M059J (cell line): ENCODE data around the gene DAPK1. TPM values are rescaled to one million over a fixed set of nuclear protein-coding genes. Genes with fewer than 3 reads are reported as not detected.

Experiments
- DNase-seq: peaks from one replicate; pipeline ENCODE4 v3.0.0-alpha.2; 2012; ENCODE audit warnings: low read depth
- total RNA-seq: library from RNA; depleted of rRNA; stranded (reverse); fragments of >200 nt; shearing (Covaris generic); gene quantifications from 2 replicates; pipeline ENCODE4 v1.2.3, GENCODE V29; 2014

The DAPK1 gene
- total RNA-seq, 1 experiment from 2014 or later = 40.0 TPM

- DNase-seq = no peak
These were observed 95.8 kb downstream of the DAPK1 start for GRCh38 chr9:87593359-87593980.

- no peak for DNase-seq
These were observed 96.5 kb downstream of the DAPK1 start for GRCh38 chr9:87594194-87594593.

GRCh38 chr9:87594662-87595061 lies 97.0 kb downstream of the DAPK1 start:
- DNase-seq = no peak

GRCh38 chr9:87595610-87596009 lies 97.9 kb downstream of the DAPK1 start:
- DNase-seq = peak; percentile 57

- peak; percentile 63 for DNase-seq
These were observed 99.2 kb downstream of the DAPK1 start for GRCh38 chr9:87596862-87597261.

GRCh38 chr9:87597710-87598443 lies 100.2 kb downstream of the DAPK1 start:
- no peak for DNase-seq

- peak; percentile 96 for DNase-seq
These were observed 102.4 kb downstream of the DAPK1 start for GRCh38 chr9:87599901-87600610.

GRCh38 chr9:87601176-87601575 lies 103.5 kb downstream of the DAPK1 start:
- DNase-seq = no peak

GRCh38 chr9:87601595-87601994 lies 103.9 kb downstream of the DAPK1 start:
- DNase-seq = no peak

- no peak for DNase-seq
These were observed 105.4 kb downstream of the DAPK1 start for GRCh38 chr9:87602933-87603643.

GRCh38 chr9:87603854-87604490 lies 106.3 kb downstream of the DAPK1 start:
- DNase-seq = no peak

- no peak for DNase-seq
These were observed 107.4 kb downstream of the DAPK1 start for GRCh38 chr9:87604886-87605588.

GRCh38 chr9:87605676-87606075 lies 108.0 kb downstream of the DAPK1 start:
- DNase-seq = no peak

GRCh38 chr9:87606841-87607521 lies 109.3 kb downstream of the DAPK1 start:
- peak; percentile 95 for DNase-seq

- no peak for DNase-seq
These were observed 110.2 kb downstream of the DAPK1 start for GRCh38 chr9:87607859-87608258.

GRCh38 chr9:87609002-87609401 lies 111.3 kb downstream of the DAPK1 start:
- DNase-seq = no peak

- no peak for DNase-seq
These were observed 111.8 kb downstream of the DAPK1 start for GRCh38 chr9:87609486-87609885.

- no peak for DNase-seq
These were observed 112.8 kb downstream of the DAPK1 start for GRCh38 chr9:87610200-87611155.

GRCh38 chr9:87611776-87612175 lies 114.1 kb downstream of the DAPK1 start:
- no peak for DNase-seq
